ENCODE results near the gene RNF11. TPM values are rescaled to one million over a fixed set of nuclear protein-coding genes. Genes with fewer than 3 reads are reported as not detected.
"Not testable (repeated sequence)": the region's sequence is repeated elsewhere in the genome, so short reads cannot be mapped to it uniquely, and the experiment has no call there.

The RNF11 gene
- total RNA-seq, 2 donors from 2014 or later = 87.2 to 103 TPM

GRCh38 chr1:51249445-51249844 is 13.4 kb downstream of the RNF11 start:
- Histone ChIP-seq H3K4me3 (no peak overlapping the region), H3K27ac (no peak overlapping the region), H3K36me3 (no peaks in the 10 kb centered on the region), H3K4me1 (peaks cover 0 to 21% of the 10 kb centered on the region in 2 donors), H3K9me3 (no peaks in the 10 kb centered on the region), H3K27me3 (no peaks in the 10 kb centered on the region)
- TF ChIP-seq, protein P1, sequence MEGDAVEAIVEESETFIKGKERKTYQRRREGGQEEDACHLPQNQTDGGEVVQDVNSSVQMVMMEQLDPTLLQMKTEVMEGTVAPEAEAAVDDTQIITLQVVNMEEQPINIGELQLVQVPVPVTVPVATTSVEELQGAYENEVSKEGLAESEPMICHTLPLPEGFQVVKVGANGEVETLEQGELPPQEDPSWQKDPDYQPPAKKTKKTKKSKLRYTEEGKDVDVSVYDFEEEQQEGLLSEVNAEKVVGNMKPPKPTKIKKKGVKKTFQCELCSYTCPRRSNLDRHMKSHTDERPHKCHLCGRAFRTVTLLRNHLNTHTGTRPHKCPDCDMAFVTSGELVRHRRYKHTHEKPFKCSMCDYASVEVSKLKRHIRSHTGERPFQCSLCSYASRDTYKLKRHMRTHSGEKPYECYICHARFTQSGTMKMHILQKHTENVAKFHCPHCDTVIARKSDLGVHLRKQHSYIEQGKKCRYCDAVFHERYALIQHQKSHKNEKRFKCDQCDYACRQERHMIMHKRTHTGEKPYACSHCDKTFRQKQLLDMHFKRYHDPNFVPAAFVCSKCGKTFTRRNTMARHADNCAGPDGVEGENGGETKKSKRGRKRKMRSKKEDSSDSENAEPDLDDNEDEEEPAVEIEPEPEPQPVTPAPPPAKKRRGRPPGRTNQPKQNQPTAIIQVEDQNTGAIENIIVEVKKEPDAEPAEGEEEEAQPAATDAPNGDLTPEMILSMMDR (IDR thresholded peaks at IDR 0.05) = no peak
- no peak for DNase-seq (ENCODE audit: low spot score)

- not testable (repeated sequence) for H3K4me3 ChIP-seq
Measured at GRCh38 chr1:51250729-51251128, 14.7 kb downstream of the RNF11 start.

DNA sequence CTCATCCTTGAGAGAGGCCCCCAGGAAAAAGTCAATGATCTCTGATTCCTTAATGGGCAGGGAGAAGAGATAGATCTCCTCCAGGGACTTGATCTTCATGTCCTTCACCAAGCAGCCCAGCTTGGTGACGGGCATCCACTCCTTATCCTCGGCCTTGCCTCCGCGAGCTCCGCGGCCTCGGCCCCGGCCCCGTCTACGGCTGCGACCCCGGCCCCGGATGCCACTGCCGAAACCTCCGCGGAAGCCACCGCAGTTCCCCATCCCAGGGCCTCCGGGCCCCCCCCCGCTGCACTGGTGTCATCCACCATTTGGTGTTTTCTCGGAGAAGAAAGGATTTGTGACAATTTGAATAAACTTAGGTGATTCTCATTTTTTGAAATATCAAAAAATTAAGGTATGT is 15.1 kb downstream of the RNF11 start:
- H3K4me1 ChIP-seq = peaks cover 0 to 24% of the 10 kb centered on the region in 2 donors
- DNase-seq (ENCODE audit: low spot score); H3K36me3 ChIP-seq; H3K27ac ChIP-seq; H3K9me3 ChIP-seq; H3K4me3 ChIP-seq; H3K27me3 ChIP-seq: not testable (repeated sequence)

More at GRCh38 chr1:51250729-51251128, 14.7 kb downstream of the RNF11 start:
- H3K9me3 ChIP-seq; H3K27ac ChIP-seq; DNase-seq (ENCODE audit: low spot score); H3K27me3 ChIP-seq; H3K36me3 ChIP-seq: not testable (repeated sequence)
- H3K4me1 ChIP-seq = peaks cover 0 to 28% of the 10 kb centered on the region in 2 donors

- Histone ChIP-seq H3K36me3 (no peaks in the 10 kb centered on the region), H3K9me3 (no peaks in the 10 kb centered on the region), H3K4me3 (no peak overlapping the region), H3K27me3 (no peaks in the 10 kb centered on the region), H3K27ac (no peak overlapping the region), H3K4me1 (peaks cover 0 to 16% of the 10 kb centered on the region in 2 donors)
- TF ChIP-seq, protein P1 (IDR thresholded peaks at IDR 0.05) = no peak
- no peak for DNase-seq (ENCODE audit: low spot score)
Measured at GRCh38 chr1:51252366-51252765, 16.3 kb downstream of the RNF11 start.

GRCh38 chr1:51253691-51254090 is 17.6 kb downstream of the RNF11 start:
- DNase-seq (ENCODE audit: low spot score) = no peak
- Histone ChIP-seq H3K27me3 (no peaks in the 10 kb centered on the region), H3K27ac (no peak overlapping the region), H3K4me3 (no peak overlapping the region), H3K9me3 (no peaks in the 10 kb centered on the region), H3K36me3 (no peaks in the 10 kb centered on the region), H3K4me1 (peaks cover 0 to 16% of the 10 kb centered on the region in 2 donors)
- TF ChIP-seq, protein P1 (IDR thresholded peaks at IDR 0.05) = no peak

DNA sequence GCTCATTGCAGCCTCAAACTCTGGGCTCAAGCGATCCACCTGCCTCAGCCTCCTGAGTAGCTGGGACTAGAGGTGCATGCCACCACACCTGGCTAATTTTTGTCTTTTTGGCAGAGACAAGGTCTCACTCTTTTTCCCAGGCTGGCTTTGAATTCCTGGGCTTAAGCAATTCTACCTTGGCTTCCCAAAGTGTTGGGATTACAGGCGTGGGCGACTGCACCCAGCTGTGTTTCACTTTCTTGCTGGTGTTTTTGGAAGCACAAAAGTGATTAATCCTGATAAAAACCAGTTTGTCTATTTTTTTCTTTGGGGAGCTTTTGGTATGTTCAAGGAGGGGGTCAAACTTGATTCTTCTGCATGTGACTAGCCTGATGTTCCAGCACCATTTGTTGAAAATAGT is 19.3 kb downstream of the RNF11 start:
- no peaks in the 10 kb centered on the region for H3K27me3 ChIP-seq
- no peaks in the 10 kb centered on the region for H3K9me3 ChIP-seq
- H3K27ac ChIP-seq = no peak overlapping the region
- DNase-seq (ENCODE audit: low spot score) = no peak
- H3K36me3 ChIP-seq = no peaks in the 10 kb centered on the region
- H3K4me1 ChIP-seq = peaks cover 0 to 32% of the 10 kb centered on the region in 2 donors
- H3K4me3 ChIP-seq = no peak overlapping the region
- TF ChIP-seq, protein P1 (IDR thresholded peaks at IDR 0.05) = no peak

- H3K36me3 ChIP-seq = no peaks in the 10 kb centered on the region
- H3K9me3 ChIP-seq = no peaks in the 10 kb centered on the region
- no peak for DNase-seq (ENCODE audit: low spot score)
- no peaks in the 10 kb centered on the region for H3K27me3 ChIP-seq
- no peak overlapping the region for H3K27ac ChIP-seq
- TF ChIP-seq, protein P1 (IDR thresholded peaks at IDR 0.05) = no peak
- peaks cover 0 to 83% of the 10 kb centered on the region in 2 donors for H3K4me1 ChIP-seq
- no peak overlapping the region for H3K4me3 ChIP-seq
Measured at GRCh38 chr1:51263147-51263877, 27.2 kb downstream of the RNF11 start.

All from right atrium auricular region (tissue), 2 donors.